ENCODE data around the gene NUTF2. TPM values are rescaled to one million over a fixed set of nuclear protein-coding genes. Genes with fewer than 3 reads are reported as not detected.

NUTF2 gene
- total RNA-seq, 2 donors from 2014 or later: 201 to 218 TPM

- 95% methylated on average over 3 to 5 of the region's 5 CpGs for WGBS, 2 experiments (ENCODE audit: insufficient coverage in 1 of 2, insufficient read length in 1 of 2)
Observed at GRCh38 chr16:67879936-67880335, 33.2 kb downstream of the NUTF2 start.

GRCh38 chr16:67880584-67880983, 33.9 kb downstream of the NUTF2 start:
- Histone ChIP-seq H3K27me3 (ENCODE audit: control insufficient read depth, insufficient read depth, low read length, poor library complexity, severe bottlenecking) (no peaks in the 10 kb centered on the region), H3K4me1 (ENCODE audit: control insufficient read depth, insufficient read depth, low read length) (peaks cover 5% of the 10 kb centered on the region), H3K4me3 (ENCODE audit: low read length) (no peak overlapping the region), H3K9ac (ENCODE audit: extremely low read depth, low read length, poor library complexity, severe bottlenecking) (no peak overlapping the region), H3K36me3 (ENCODE audit: control insufficient read depth, insufficient read depth, low read length) (peaks cover 79% of the 10 kb centered on the region), H3K9me3 (ENCODE audit: control insufficient read depth, low read length) (no peaks in the 10 kb centered on the region), H3K27ac (ENCODE audit: low read depth, low read length) (no peak overlapping the region)
- Mint-ChIP-seq H3K4me3 (no peak overlapping the region), H3K36me3 (ENCODE audit: low read depth) (peaks cover 62% of the 10 kb centered on the region), H3K27ac (no peak overlapping the region), H3K27me3 (ENCODE audit: insufficient read depth) (no peaks in the 10 kb centered on the region), H3K9me3 (no peaks in the 10 kb centered on the region), H3K4me1 (peaks cover 4% of the 10 kb centered on the region)
- 94 to 98% methylated on average over 8 to 13 of the region's 13 CpGs for WGBS, 2 experiments (ENCODE audit: insufficient coverage in 1 of 2, insufficient read length in 1 of 2)
- no peak for TF ChIP-seq CTCF (conservative IDR thresholded peaks at IDR 0.05)
- no peak for DNase-seq

More at GRCh38 chr16:67879936-67880335, 33.2 kb downstream of the NUTF2 start:
- Histone ChIP-seq H3K27ac (ENCODE audit: low read depth, low read length) (no peak overlapping the region), H3K27me3 (ENCODE audit: control insufficient read depth, insufficient read depth, low read length, poor library complexity, severe bottlenecking) (no peaks in the 10 kb centered on the region), H3K9me3 (ENCODE audit: control insufficient read depth, low read length) (no peaks in the 10 kb centered on the region), H3K36me3 (ENCODE audit: control insufficient read depth, insufficient read depth, low read length) (peaks cover 77% of the 10 kb centered on the region), H3K4me3 (ENCODE audit: low read length) (no peak overlapping the region), H3K4me1 (ENCODE audit: control insufficient read depth, insufficient read depth, low read length) (peaks cover 3% of the 10 kb centered on the region), H3K9ac (ENCODE audit: extremely low read depth, low read length, poor library complexity, severe bottlenecking) (no peak overlapping the region)
- no peaks in the 10 kb centered on the region for H3K9me3 Mint-ChIP-seq
- H3K27me3 Mint-ChIP-seq (ENCODE audit: insufficient read depth): no peaks in the 10 kb centered on the region
- H3K4me3 Mint-ChIP-seq: no peak overlapping the region
- H3K4me1 Mint-ChIP-seq: peaks cover 4% of the 10 kb centered on the region
- no peak for TF ChIP-seq CTCF (conservative IDR thresholded peaks at IDR 0.05)
- DNase-seq: no peak
- H3K27ac Mint-ChIP-seq: no peak overlapping the region
- H3K36me3 Mint-ChIP-seq (ENCODE audit: low read depth): peaks cover 62% of the 10 kb centered on the region

DNA sequence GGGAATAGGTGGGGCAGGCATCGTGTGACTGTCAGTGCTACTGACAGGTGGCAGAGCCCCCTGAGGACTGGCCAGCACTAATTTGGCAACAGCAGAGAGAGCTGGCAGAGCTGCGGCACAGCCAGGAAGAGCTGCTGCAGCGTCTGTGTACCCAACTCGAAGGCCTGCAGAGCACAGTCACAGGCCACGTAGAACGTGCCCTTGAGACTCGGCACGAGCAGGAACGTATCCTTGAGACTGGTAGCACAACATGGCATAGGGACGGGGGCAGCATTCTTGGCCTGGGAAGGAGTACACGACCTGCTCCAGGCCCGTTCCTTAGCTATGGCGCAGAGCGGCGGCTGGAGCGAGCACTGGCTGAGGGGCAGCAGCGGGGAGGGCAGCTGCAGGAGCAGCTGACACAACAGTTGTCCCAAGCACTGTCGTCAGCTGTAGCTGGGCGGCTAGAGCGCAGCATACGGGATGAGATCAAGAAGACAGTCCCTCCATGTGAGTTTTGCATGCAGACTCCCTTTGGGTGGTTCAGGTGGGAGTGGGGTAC, 35.0 kb downstream of the NUTF2 start:
- no peak overlapping the region for H3K4me3 Mint-ChIP-seq
- Histone ChIP-seq H3K9ac (ENCODE audit: extremely low read depth, low read length, poor library complexity, severe bottlenecking) (no peak overlapping the region), H3K4me1 (ENCODE audit: control insufficient read depth, insufficient read depth, low read length) (peaks cover 5% of the 10 kb centered on the region), H3K36me3 (ENCODE audit: control insufficient read depth, insufficient read depth, low read length) (peaks cover 75% of the 10 kb centered on the region), H3K27ac (ENCODE audit: low read depth, low read length) (no peak overlapping the region), H3K9me3 (ENCODE audit: control insufficient read depth, low read length) (no peaks in the 10 kb centered on the region), H3K4me3 (ENCODE audit: low read length) (no peak overlapping the region), H3K27me3 (ENCODE audit: control insufficient read depth, insufficient read depth, low read length, poor library complexity, severe bottlenecking) (no peaks in the 10 kb centered on the region)
- WGBS, 2 experiments (ENCODE audit: insufficient coverage in 1 of 2, insufficient read length in 1 of 2): 94% methylated on average over 21 of the region's 21 CpGs
- DNase-seq: no peak
- no peaks in the 10 kb centered on the region for H3K27me3 Mint-ChIP-seq (ENCODE audit: insufficient read depth)
- no peak for TF ChIP-seq CTCF (conservative IDR thresholded peaks at IDR 0.05)
- H3K27ac Mint-ChIP-seq: no peak overlapping the region
- H3K36me3 Mint-ChIP-seq (ENCODE audit: low read depth): peaks cover 54% of the 10 kb centered on the region
- H3K9me3 Mint-ChIP-seq: no peaks in the 10 kb centered on the region
- peaks cover 12% of the 10 kb centered on the region for H3K4me1 Mint-ChIP-seq

All from endodermal cell (in vitro differentiated cells).